ENCODE measurements around the gene SETD9. TPM values are rescaled to one million over a fixed set of nuclear protein-coding genes. Genes with fewer than 3 reads are reported as not detected.

Gene SETD9
- total and polyA plus RNA-seq, 4 donors, result 3.1 to 10.1 (median 6.1) TPM

DNA sequence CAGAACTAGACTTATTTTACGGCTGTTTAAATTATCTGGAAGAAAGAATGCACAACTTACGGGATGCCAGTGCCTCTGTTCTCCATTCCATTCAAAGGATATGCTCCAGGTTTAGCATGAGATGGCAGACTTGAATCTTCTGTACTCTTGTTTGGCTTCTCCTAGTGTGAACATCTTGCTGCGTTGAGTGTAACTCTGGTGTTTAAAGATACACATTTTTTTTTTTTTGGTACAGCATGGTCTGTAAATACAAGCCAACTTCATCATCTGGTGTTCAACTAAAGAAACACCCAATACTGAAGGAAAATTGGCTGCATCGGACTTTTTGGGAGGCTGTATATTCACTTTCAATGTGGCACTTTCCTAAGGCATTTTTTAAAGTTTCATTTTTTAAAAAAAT, 49.9 kb downstream of the SETD9 start:
- WGBS, result 91% methylated on average over 4 of the region's 4 CpGs
- Histone ChIP-seq H3K4me3 (ENCODE audit: low read depth in 1 of 3, low read length in 3 of 3) (no peak overlapping the region), H3K27ac (ENCODE audit: low read depth in 1 of 2, low read length in 2 of 2) (no peak overlapping the region), H3K27me3 (ENCODE audit: control insufficient read depth in 4 of 4, insufficient read depth in 4 of 4, low read length in 3 of 4) (no peaks in the 10 kb centered on the region), H3K36me3 (ENCODE audit: control insufficient read depth in 4 of 4, insufficient read depth in 3 of 4, low read depth in 1 of 4, low read length in 3 of 4) (no peaks in the 10 kb centered on the region), H3K9ac (ENCODE audit: low read depth in 1 of 2, low read length in 2 of 2) (no peak overlapping the region), H3K4me1 (ENCODE audit: control insufficient read depth in 4 of 4, insufficient read depth in 4 of 4, low read length in 3 of 4) (no peaks in the 10 kb centered on the region), H3K9me3 (ENCODE audit: control insufficient read depth in 4 of 4, low read length in 3 of 4) (no peaks in the 10 kb centered on the region)
- no peak for DNase-seq (ENCODE audit: low spot score)
- TF ChIP-seq HNF4G (IDR thresholded peaks at IDR 0.05) (no peak), EGR1 (IDR thresholded peaks at IDR 0.05; ENCODE audit: low read depth in 2 of 2) (no peak)

DNA sequence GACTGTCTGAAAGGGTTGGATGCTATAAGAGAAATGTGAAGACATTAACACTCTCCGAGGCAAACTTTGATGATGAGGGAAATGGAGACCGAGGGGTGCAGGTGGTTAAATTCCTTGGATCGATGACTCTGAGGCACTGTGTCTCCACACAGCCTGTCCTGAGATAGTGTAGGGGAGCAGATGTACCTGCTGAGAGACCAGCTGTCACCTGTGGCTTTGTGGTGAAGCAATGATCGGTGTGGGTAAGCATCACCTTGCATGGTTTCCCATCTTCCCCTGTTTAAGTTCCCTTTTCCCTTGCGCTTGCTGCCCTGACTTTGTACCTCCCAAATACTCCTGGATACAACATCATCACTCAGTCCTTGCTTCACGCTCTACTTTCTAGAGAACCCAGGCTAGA, 52.4 kb downstream of the SETD9 start:
- Histone ChIP-seq H3K27ac (ENCODE audit: low read depth in 1 of 2, low read length in 2 of 2) (no peak overlapping the region), H3K9me3 (ENCODE audit: control insufficient read depth in 4 of 4, low read length in 3 of 4) (no peaks in the 10 kb centered on the region), H3K27me3 (ENCODE audit: control insufficient read depth in 4 of 4, insufficient read depth in 4 of 4, low read length in 3 of 4) (no peaks in the 10 kb centered on the region), H3K4me3 (ENCODE audit: low read depth in 1 of 3, low read length in 3 of 3) (no peak overlapping the region), H3K9ac (ENCODE audit: low read depth in 1 of 2, low read length in 2 of 2) (no peak overlapping the region), H3K36me3 (ENCODE audit: control insufficient read depth in 4 of 4, insufficient read depth in 3 of 4, low read depth in 1 of 4, low read length in 3 of 4) (no peaks in the 10 kb centered on the region), H3K4me1 (ENCODE audit: control insufficient read depth in 4 of 4, insufficient read depth in 4 of 4, low read length in 3 of 4) (no peaks in the 10 kb centered on the region)
- WGBS, result 90% methylated on average over 6 of the region's 6 CpGs
- no peak for DNase-seq (ENCODE audit: low spot score)
- TF ChIP-seq EGR1 (IDR thresholded peaks at IDR 0.05; ENCODE audit: low read depth in 2 of 2) (no peak), NR2F2 (IDR thresholded peaks at IDR 0.05) (no peak), RAD21 (IDR thresholded peaks at IDR 0.05) (no peak), TAF1 (conservative IDR thresholded peaks at IDR 0.05) (no peak), JUND (IDR thresholded peaks at IDR 0.05) (no peak), HNF4G (IDR thresholded peaks at IDR 0.05) (no peak), GABPA (IDR thresholded peaks at IDR 0.05 in 1 of 2, conservative IDR thresholded peaks at IDR 0.05 in 1 of 2) (no peak), SP1 (IDR thresholded peaks at IDR 0.05) (no peak), YY1 (IDR thresholded peaks at IDR 0.05) (no peak), FOXA2 (IDR thresholded peaks at IDR 0.05) (no peak)
- TF ChIP-seq, protein P1, sequence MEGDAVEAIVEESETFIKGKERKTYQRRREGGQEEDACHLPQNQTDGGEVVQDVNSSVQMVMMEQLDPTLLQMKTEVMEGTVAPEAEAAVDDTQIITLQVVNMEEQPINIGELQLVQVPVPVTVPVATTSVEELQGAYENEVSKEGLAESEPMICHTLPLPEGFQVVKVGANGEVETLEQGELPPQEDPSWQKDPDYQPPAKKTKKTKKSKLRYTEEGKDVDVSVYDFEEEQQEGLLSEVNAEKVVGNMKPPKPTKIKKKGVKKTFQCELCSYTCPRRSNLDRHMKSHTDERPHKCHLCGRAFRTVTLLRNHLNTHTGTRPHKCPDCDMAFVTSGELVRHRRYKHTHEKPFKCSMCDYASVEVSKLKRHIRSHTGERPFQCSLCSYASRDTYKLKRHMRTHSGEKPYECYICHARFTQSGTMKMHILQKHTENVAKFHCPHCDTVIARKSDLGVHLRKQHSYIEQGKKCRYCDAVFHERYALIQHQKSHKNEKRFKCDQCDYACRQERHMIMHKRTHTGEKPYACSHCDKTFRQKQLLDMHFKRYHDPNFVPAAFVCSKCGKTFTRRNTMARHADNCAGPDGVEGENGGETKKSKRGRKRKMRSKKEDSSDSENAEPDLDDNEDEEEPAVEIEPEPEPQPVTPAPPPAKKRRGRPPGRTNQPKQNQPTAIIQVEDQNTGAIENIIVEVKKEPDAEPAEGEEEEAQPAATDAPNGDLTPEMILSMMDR (IDR thresholded peaks at IDR 0.05; ENCODE audit: low read depth, low read length, missing input control), result no peak
- TF ChIP-seq, protein P2, sequence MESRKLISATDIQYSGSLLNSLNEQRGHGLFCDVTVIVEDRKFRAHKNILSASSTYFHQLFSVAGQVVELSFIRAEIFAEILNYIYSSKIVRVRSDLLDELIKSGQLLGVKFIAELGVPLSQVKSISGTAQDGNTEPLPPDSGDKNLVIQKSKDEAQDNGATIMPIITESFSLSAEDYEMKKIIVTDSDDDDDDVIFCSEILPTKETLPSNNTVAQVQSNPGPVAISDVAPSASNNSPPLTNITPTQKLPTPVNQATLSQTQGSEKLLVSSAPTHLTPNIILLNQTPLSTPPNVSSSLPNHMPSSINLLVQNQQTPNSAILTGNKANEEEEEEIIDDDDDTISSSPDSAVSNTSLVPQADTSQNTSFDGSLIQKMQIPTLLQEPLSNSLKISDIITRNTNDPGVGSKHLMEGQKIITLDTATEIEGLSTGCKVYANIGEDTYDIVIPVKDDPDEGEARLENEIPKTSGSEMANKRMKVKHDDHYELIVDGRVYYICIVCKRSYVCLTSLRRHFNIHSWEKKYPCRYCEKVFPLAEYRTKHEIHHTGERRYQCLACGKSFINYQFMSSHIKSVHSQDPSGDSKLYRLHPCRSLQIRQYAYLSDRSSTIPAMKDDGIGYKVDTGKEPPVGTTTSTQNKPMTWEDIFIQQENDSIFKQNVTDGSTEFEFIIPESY (IDR thresholded peaks at IDR 0.05), result no peak
- TF ChIP-seq, protein P3, sequence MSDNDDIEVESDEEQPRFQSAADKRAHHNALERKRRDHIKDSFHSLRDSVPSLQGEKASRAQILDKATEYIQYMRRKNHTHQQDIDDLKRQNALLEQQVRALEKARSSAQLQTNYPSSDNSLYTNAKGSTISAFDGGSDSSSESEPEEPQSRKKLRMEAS (IDR thresholded peaks at IDR 0.05), result no peak

DNA sequence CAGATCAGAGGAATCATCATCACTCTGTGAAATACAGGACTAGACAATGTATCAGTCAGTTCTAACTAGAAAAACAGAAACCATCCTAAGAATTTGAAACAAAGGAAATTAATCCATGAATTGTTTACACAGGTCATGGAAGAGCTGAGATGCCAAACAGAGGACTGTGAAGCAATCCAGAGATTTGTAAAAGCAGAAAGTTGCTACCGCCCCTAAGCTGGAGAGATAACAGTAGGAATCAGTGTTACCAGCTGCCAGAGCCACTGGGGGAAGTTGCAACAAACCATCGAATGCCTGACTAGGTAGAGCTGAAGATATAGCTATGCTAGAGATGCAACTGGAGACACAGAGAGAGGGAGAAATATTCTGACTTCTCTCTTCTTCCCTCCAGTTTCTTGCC, 52.9 kb downstream of the SETD9 start:
- Histone ChIP-seq H3K36me3 (ENCODE audit: control insufficient read depth in 4 of 4, insufficient read depth in 3 of 4, low read depth in 1 of 4, low read length in 3 of 4) (no peaks in the 10 kb centered on the region), H3K9ac (ENCODE audit: low read depth in 1 of 2, low read length in 2 of 2) (no peak overlapping the region), H3K4me1 (ENCODE audit: control insufficient read depth in 4 of 4, insufficient read depth in 4 of 4, low read length in 3 of 4) (no peaks in the 10 kb centered on the region), H3K4me3 (ENCODE audit: low read depth in 1 of 3, low read length in 3 of 3) (no peak overlapping the region), H3K27me3 (ENCODE audit: control insufficient read depth in 4 of 4, insufficient read depth in 4 of 4, low read length in 3 of 4) (no peaks in the 10 kb centered on the region), H3K9me3 (ENCODE audit: control insufficient read depth in 4 of 4, low read length in 3 of 4) (no peaks in the 10 kb centered on the region), H3K27ac (ENCODE audit: low read depth in 1 of 2, low read length in 2 of 2) (no peak overlapping the region)
- 18% methylated on average over 2 of the region's 2 CpGs for WGBS
- DNase-seq (ENCODE audit: low spot score), result no peak
- TF ChIP-seq JUND (IDR thresholded peaks at IDR 0.05), result no peak
- TF ChIP-seq FOXA2 (IDR thresholded peaks at IDR 0.05), result no peak
- TF ChIP-seq FOXA1 (IDR thresholded peaks at IDR 0.05), result no peak
- TF ChIP-seq, protein P4, sequence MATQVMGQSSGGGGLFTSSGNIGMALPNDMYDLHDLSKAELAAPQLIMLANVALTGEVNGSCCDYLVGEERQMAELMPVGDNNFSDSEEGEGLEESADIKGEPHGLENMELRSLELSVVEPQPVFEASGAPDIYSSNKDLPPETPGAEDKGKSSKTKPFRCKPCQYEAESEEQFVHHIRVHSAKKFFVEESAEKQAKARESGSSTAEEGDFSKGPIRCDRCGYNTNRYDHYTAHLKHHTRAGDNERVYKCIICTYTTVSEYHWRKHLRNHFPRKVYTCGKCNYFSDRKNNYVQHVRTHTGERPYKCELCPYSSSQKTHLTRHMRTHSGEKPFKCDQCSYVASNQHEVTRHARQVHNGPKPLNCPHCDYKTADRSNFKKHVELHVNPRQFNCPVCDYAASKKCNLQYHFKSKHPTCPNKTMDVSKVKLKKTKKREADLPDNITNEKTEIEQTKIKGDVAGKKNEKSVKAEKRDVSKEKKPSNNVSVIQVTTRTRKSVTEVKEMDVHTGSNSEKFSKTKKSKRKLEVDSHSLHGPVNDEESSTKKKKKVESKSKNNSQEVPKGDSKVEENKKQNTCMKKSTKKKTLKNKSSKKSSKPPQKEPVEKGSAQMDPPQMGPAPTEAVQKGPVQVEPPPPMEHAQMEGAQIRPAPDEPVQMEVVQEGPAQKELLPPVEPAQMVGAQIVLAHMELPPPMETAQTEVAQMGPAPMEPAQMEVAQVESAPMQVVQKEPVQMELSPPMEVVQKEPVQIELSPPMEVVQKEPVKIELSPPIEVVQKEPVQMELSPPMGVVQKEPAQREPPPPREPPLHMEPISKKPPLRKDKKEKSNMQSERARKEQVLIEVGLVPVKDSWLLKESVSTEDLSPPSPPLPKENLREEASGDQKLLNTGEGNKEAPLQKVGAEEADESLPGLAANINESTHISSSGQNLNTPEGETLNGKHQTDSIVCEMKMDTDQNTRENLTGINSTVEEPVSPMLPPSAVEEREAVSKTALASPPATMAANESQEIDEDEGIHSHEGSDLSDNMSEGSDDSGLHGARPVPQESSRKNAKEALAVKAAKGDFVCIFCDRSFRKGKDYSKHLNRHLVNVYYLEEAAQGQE (IDR thresholded peaks at IDR 0.05), result no peak
- no peak for TF ChIP-seq SP1 (IDR thresholded peaks at IDR 0.05)
- TF ChIP-seq HNF4A (conservative IDR thresholded peaks at IDR 0.05), result no peak
- TF ChIP-seq GABPA (IDR thresholded peaks at IDR 0.05 in 1 of 2, conservative IDR thresholded peaks at IDR 0.05 in 1 of 2), result no peak
- TF ChIP-seq, protein P5, sequence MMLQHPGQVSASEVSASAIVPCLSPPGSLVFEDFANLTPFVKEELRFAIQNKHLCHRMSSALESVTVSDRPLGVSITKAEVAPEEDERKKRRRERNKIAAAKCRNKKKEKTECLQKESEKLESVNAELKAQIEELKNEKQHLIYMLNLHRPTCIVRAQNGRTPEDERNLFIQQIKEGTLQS (IDR thresholded peaks at IDR 0.05), result no peak
- TF ChIP-seq, protein P1 (IDR thresholded peaks at IDR 0.05; ENCODE audit: low read depth, low read length, missing input control), result no peak
- TF ChIP-seq, protein P3 (IDR thresholded peaks at IDR 0.05), result no peak
- no peak for TF ChIP-seq NR2F2 (IDR thresholded peaks at IDR 0.05)

Measured in liver (tissue), 9 donors.